Astrocyte (in vitro differentiated cells and primary cell): ENCODE results near the gene ATF7.

Experiments
- EZH2 ChIP-seq: IDR thresholded peaks from 2 replicates; pipeline ENCODE4 v1.6.1; 2012; ENCODE audit warnings: mild to moderate bottlenecking, low read length, inconsistent platforms; ENCODE audit not compliant: insufficient read depth
- TF ChIP-seq, protein P1 (sequence below): IDR thresholded peaks from 2 replicates; pipeline ENCODE4 v1.5.1; 2011; ENCODE audit warnings: low read depth, mild to moderate bottlenecking, inconsistent platforms, low read length, moderate library complexity; ENCODE audit not compliant: insufficient read depth

DNA sequence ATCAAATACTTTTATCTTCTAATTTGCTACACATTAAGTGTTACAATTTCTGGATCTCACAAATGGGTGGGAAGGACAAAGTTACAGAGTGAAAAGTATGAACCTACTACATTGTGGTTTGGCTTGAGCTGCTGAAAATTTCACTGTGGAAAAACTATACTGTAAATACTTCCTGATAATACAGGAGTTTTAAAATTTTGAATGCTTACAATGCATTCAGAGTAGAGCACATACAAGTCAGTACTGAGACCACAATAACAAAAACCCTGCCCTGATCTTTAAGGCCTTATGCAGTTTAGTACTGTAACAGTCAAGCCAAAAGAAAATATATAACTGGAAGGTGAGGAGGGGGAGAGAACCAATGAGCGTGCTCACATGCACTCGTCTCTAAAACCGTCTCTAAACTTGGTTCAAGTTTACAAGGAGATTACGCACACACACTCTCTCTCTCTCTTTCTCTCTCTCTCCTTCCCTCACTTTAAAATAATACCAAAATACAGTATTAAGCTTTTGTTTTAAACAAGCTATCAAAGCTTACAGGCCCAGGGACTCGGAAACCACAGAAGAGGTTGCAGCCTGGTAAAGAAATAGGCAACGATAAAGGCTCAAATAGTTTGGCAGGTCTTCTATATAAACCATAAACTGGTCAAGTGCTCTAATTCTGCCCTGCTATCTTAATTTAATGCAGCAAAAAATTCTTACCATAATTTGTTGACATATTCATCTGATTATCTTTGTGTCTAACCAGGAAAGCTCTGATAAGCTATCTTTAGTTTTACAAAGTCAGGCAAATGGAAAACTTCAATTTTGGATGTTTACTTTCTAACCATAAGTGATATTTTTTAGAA, 58.0 kb downstream of the ATF7 start:
- TF ChIP-seq, protein P1, sequence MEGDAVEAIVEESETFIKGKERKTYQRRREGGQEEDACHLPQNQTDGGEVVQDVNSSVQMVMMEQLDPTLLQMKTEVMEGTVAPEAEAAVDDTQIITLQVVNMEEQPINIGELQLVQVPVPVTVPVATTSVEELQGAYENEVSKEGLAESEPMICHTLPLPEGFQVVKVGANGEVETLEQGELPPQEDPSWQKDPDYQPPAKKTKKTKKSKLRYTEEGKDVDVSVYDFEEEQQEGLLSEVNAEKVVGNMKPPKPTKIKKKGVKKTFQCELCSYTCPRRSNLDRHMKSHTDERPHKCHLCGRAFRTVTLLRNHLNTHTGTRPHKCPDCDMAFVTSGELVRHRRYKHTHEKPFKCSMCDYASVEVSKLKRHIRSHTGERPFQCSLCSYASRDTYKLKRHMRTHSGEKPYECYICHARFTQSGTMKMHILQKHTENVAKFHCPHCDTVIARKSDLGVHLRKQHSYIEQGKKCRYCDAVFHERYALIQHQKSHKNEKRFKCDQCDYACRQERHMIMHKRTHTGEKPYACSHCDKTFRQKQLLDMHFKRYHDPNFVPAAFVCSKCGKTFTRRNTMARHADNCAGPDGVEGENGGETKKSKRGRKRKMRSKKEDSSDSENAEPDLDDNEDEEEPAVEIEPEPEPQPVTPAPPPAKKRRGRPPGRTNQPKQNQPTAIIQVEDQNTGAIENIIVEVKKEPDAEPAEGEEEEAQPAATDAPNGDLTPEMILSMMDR, result no peak
- TF ChIP-seq EZH2, result no peak
